GM19043 (cell line): Measurements from ENCODE around the gene DMBT1.

Experiments used
- ATAC-seq: cut with Tn5 transposase; IDR thresholded peaks from one replicate; pipeline ENCODE4 v1.9.1; 2021; ENCODE audit warnings: low read depth; ENCODE audit not compliant: unreplicated experiment

Gene DMBT1

GRCh38 chr10:122664501-122664900 lies 103.9 kb downstream of the DMBT1 start:
- no peak for ATAC-seq

GRCh38 chr10:122665329-122665860 lies 104.8 kb downstream of the DMBT1 start:
- ATAC-seq, result no peak

DNA sequence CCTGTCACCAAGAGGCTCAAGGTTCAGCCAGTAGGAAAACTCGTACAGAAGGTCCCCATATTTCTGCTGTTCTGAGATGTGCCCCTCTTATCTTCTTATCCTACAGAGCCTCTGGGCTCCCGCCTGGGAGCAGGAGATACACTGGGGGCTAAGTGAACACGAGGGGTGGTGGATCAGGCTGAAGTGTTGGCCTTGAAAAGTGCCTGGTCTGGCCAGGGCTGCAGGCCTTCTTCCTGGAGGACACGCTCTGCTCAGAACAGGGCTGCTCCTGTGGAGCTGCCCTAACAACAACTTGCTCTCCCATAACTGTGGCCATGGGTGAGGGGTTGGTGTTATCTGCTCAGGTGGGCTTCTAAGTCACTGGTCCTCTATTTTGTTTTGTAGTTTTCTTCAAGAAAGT lies 105.4 kb downstream of the DMBT1 start:
- ATAC-seq, result no peak

DNA sequence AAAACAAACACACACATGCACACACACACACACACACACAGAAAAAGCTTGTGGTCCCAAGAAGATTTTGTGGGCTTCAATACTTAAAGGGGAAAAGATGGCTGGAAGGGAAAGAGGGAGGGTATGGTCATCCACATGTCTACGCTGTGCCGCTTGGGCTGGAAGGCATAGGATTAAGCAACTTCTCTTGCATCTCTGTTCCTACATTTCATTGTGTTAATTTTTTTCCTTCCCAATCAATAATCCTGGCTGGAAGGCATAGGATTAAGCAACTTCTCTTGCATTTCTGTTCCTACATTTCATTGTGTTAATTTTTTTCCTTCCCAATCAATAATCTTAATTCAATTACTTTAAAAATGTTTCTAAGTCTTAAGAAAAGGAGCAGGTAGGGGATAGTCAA lies 108.5 kb downstream of the DMBT1 start:
- no peak for ATAC-seq

GRCh38 chr10:122669842-122670241 lies 109.3 kb downstream of the DMBT1 start:
- ATAC-seq, result no peak

DNA sequence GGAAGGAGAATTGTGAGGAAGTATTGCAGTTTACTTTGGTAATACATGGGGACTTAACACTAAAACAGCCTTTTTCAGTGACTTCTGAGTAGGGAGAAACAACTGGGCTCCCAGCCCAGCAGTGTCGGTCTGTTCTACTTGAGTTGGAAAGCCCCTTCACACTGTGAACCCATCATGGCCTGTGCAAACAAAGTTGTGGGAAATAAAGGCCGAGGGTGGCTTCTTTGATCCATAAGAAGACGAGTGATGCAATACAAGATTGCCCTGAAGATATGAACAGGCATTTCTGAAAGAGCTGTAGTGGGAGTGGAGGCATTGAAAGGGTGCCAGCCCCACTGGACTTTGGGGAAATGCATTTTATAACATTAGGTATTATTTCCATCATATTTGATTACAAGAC lies 110.8 kb downstream of the DMBT1 start:
- ATAC-seq, result no peak

DNA sequence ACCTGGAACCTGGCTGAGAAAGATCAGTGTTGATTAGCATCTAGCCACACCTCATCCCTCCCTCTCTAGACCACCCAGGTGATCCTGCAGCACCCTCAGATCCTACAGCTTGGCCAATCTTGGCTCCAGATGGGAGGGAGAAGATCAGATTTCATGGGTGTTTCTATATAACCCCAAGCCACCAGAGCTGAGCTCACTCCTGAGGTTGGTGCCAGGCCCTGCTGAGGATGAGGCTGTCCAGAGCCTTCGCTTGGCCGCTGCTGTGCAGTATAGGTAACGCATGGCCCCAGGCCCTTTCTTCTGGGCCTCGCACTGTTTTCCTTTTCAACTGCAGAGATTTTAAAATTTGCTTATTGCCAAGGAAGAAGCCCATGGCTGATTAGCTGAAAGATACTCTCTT lies 112.1 kb downstream of the DMBT1 start:
- no peak for ATAC-seq

- no peak for ATAC-seq
Measured at GRCh38 chr10:122673269-122673668, 112.7 kb downstream of the DMBT1 start.

GRCh38 chr10:122673731-122674130 lies 113.2 kb downstream of the DMBT1 start:
- no peak for ATAC-seq

- no peak for ATAC-seq
Measured at GRCh38 chr10:122674781-122675180, 114.2 kb downstream of the DMBT1 start.

DNA sequence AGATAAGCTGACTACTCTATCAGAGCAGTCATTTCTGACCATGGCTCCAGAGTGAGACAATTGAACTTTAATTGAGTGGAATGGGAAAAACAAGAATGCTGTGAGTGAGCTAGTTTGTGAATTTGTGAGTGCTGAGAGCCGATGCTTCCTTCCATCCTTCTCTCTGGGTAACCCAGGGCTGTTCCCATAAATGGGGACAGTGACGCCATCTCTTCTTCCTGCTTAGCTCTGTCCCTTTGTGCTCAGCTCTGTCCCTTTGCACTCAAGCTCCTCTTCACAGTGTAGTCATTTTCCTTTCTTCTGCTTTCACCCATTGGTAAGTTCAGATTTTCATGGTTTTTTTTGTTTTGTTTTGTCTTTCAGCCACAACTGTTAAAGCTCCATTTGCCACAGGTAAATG lies 114.7 kb downstream of the DMBT1 start:
- no peak for ATAC-seq

- no peak for ATAC-seq
Measured at GRCh38 chr10:122678266-122678665, 117.7 kb downstream of the DMBT1 start.

GRCh38 chr10:122682522-122682921 lies 122.0 kb downstream of the DMBT1 start:
- ATAC-seq, result no peak

DNA sequence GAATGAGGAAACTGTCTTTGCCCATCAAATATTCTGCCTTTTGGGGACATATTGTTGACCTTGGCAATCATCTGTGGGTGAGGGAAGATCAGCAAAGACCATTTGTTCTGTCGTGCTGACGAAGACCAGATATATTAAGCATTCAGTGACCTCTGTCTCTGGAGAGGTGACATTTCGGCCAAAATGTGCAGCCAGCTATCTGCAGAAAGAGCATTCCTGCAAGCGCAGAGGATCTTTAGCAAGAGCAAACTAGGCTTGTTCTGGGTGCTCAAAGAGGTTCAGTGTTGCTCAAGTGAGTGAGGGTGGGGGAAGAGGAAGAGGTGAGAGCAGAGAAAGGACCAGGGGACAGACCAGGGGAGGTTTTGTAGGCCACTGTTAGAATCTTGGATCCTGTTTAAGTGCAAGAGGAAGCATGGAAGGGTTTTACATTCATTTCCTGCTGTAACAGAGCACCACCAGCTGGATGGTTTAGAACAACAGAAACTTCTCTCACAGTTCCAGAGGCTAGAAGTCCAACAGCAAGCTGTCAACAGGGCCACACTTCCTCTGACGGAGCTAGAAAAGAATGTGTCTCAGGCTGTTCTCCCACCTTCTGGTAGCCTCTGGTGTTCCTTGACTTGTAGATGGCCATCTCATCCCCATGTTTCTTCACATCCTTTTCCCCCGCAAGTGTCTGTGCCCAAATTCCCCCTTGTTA lies 127.9 kb downstream of the DMBT1 start:
- no peak for ATAC-seq

DNA sequence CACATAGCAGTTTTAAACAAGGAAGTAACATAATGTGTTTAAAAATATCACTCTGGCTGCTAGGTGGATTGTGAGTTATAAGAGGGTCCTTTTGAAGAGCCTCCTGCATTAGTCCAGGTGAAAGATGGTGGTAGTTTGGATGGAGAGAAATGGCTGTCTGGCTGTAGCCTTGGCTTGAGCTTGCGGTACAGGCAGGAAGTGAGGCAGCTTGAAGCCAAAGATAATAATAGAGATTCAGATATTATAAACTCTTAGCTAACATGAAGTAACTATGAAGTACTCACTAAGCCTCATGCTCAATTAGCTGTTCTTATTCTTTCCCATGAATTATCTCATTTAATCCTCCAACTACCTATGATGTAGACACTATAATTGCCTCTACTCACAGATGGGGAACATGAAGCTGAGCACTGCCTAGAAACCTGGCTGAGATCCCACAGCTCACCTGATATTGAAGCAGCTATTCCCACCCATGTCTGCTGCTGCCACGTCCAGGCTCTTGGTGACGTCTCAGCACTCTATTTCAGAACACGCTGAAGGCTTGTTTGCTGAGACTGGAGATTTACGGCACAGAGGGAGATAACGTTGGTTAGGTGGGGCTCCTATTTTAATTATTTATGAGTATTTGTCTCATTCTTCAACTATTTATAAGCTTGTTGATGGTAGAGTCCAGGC lies 128.7 kb downstream of the DMBT1 start:
- ATAC-seq, result no peak

DNA sequence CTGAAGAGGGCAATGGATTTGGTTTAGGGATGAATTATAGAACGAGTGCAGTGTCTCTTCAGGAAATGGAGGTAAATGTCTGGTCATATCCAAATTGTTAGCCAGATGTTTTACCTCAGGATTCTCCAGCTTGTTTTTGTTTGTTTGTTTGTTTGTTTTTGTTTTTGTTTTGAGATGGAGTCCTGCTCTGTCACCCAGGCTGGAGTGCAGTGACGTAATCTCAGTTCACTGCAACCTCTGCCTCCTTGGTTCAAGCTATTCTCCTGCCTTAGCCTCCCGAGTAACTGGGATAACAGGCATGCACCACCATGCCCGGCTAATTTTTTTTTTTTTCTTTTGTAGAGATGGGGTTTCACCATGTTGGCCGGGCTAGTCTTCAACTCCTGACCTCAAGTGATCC lies 132.2 kb downstream of the DMBT1 start:
- no peak for ATAC-seq
